ENCODE measurements around the gene CDK13.

Gene CDK13

DNA sequence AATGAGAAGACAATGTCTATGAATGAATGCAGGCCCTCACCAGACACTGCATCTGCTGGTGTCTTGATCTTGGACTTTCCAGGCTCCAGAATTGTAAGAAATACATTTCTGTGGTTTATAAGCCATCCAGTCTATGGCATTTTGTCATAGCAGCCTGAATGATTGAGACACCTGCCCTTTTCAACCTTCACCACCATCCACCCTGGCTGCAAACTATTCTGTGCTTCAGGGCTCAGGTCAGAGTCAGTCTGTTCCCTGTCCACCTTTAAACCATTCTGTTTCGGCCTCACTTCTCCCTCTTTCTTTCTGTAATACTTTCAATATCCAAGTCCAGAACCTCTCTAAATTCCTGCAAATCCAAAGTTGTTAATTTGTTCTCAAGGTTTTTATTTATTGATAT is 15.9 kb upstream of the CDK13 start:
- Mint-ChIP-seq H3K4me3 (no peak overlapping the region), H3K9me3 (no peaks in the 10 kb centered on the region), H3K27me3 (ENCODE audit: low read depth) (peaks cover 14% of the 10 kb centered on the region), H3K27ac (no peak overlapping the region), H3K36me3 (ENCODE audit: low read depth) (no peaks in the 10 kb centered on the region), H3K4me1 (ENCODE audit: low read depth) (no peaks in the 10 kb centered on the region)

DNA sequence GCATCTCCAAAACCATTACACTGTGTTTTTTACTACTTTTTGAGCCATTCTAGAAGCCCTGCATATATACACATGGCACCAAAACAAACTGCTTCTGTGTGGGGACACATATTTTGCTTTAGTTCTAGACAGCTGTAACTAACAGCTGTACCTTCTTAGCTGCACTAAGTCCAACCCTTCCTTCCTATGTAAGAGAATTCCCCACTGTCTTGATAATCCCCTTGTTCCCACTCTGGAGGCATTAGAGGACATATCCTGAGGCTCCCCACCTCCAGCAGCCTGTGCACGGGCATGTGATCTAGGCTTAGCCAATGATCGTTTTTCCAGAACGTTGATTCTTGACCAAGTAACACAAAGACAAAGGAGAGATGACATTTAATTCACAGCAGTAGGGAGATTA is 13.3 kb upstream of the CDK13 start:
- Mint-ChIP-seq H3K36me3 (ENCODE audit: low read depth) (no peaks in the 10 kb centered on the region), H3K4me3 (no peak overlapping the region), H3K27ac (no peak overlapping the region), H3K27me3 (ENCODE audit: low read depth) (peaks cover 14% of the 10 kb centered on the region), H3K4me1 (ENCODE audit: low read depth) (no peaks in the 10 kb centered on the region), H3K9me3 (no peaks in the 10 kb centered on the region)

DNA sequence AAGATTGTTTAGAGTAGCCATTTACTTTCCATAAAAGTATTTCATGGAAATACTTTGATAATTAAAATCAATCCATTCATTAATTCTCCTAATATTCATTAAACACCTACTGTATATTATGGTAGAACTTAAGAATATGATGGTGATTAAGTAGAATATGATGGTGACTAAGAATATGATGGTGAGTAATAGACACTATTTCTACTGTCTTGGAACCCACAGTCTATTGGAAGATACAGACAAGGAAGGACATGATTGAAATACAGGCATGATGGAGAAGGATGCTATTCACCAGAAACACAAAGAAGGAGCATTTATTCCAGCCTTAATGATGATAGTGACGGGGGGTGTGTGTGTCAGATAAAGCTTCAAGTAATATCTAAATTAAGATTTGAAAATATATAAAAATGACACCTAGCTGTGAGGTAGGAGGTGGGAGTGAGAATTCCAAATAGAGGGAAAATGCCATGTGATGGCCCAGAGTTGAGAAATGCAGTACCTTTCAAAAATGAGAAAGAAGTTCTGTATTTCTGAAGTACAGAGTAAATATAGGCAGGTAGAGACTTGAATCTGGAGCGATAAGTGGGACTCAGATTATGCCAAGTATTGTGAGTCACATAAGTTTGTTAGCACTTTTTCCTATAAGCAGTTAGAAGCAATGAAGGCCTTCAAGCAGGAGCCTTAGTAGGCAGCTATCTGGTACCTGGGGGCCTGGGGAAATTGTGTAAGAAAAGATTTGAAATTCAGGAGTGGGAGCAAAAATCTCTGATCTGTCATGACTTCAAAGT is 12.5 kb upstream of the CDK13 start:
- Mint-ChIP-seq H3K9me3 (no peaks in the 10 kb centered on the region), H3K4me1 (ENCODE audit: low read depth) (no peaks in the 10 kb centered on the region), H3K36me3 (ENCODE audit: low read depth) (no peaks in the 10 kb centered on the region), H3K4me3 (no peak overlapping the region), H3K27ac (no peak overlapping the region), H3K27me3 (ENCODE audit: low read depth) (peaks cover 16% of the 10 kb centered on the region)

DNA sequence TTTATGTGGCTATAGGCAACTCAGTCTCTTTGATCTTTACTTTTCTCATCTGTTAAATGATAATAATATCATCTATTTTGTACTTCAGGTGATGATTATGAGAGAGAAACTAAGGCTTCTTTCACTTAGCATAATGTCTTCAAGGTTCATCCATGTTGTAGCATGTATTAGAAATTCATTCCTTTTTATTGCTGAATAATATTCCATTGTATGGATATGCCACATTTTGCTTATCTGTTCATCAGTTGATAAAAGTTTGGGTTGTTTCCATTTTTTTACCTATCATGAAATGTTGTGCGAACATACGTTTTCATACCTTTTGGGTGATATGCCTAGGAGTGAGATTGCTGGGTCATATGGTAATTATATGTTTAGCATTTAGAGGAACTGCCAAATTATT is 7.2 kb upstream of the CDK13 start:
- peaks cover 5% of the 10 kb centered on the region for H3K4me1 Mint-ChIP-seq (ENCODE audit: low read depth)
- peaks cover 3% of the 10 kb centered on the region for H3K27me3 Mint-ChIP-seq (ENCODE audit: low read depth)
- no peak overlapping the region for H3K27ac Mint-ChIP-seq
- H3K9me3 Mint-ChIP-seq = no peaks in the 10 kb centered on the region
- no peaks in the 10 kb centered on the region for H3K36me3 Mint-ChIP-seq (ENCODE audit: low read depth)
- H3K4me3 Mint-ChIP-seq = no peak overlapping the region

DNA sequence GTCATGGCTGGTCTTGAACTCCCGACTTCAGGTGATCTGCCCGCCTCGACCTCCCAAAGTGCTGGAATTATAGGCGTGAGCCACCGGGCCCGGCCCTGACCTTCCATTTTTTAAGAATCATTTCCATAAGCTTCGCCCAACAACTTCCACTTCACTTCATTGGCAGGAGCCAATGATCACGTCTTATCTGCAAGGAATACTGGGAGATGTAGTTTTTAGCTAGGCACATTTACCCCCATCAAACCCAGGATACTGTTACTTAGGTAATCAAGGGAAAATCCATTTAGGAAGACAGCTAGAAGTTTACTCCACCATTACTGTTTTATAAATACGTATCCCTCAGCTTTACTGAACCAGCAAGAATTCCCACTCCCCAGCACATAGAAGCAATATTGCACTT is 3.4 kb upstream of the CDK13 start:
- Mint-ChIP-seq H3K4me3 (no peak overlapping the region), H3K9me3 (no peaks in the 10 kb centered on the region), H3K4me1 (ENCODE audit: low read depth) (peaks cover 18% of the 10 kb centered on the region), H3K27ac (no peak overlapping the region), H3K36me3 (ENCODE audit: low read depth) (peaks cover 3% of the 10 kb centered on the region), H3K27me3 (ENCODE audit: low read depth) (peaks cover 5% of the 10 kb centered on the region)

DNA sequence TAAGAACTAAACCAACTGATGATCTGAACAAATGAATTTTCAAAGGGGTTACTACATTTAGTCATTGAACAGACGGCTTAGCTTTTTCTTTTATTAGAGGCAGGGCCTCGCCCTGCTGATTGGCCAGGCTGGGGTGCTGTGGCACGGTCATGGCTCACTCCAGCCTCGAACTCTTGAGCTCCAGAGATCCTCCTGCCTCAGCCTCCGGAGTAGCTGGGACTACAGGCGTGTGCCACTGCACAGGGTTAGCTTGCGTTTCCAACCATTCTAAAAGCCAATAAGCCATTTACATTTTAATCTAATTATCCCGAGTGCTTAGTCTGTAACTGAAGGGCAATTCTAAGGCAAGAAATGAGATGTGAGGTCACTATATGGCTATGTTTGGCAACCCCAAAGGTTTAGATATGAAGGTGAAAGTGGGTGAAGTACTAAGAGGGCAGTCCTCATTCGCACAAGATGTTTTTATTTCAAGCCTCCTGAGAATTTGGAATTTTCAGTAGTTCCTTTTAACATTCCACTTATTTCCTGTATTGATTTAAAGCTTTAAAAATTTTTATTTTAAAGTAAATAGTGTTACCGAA is 1.6 kb upstream of the CDK13 start:
- peaks cover 9% of the 10 kb centered on the region for H3K36me3 Mint-ChIP-seq (ENCODE audit: low read depth)
- H3K4me1 Mint-ChIP-seq (ENCODE audit: low read depth) = peaks cover 28% of the 10 kb centered on the region
- H3K4me3 Mint-ChIP-seq = peak overlapping the region; percentile 96
- peaks cover 3% of the 10 kb centered on the region for H3K27me3 Mint-ChIP-seq (ENCODE audit: low read depth)
- H3K27ac Mint-ChIP-seq = peak overlapping the region; percentile 99
- no peaks in the 10 kb centered on the region for H3K9me3 Mint-ChIP-seq

DNA sequence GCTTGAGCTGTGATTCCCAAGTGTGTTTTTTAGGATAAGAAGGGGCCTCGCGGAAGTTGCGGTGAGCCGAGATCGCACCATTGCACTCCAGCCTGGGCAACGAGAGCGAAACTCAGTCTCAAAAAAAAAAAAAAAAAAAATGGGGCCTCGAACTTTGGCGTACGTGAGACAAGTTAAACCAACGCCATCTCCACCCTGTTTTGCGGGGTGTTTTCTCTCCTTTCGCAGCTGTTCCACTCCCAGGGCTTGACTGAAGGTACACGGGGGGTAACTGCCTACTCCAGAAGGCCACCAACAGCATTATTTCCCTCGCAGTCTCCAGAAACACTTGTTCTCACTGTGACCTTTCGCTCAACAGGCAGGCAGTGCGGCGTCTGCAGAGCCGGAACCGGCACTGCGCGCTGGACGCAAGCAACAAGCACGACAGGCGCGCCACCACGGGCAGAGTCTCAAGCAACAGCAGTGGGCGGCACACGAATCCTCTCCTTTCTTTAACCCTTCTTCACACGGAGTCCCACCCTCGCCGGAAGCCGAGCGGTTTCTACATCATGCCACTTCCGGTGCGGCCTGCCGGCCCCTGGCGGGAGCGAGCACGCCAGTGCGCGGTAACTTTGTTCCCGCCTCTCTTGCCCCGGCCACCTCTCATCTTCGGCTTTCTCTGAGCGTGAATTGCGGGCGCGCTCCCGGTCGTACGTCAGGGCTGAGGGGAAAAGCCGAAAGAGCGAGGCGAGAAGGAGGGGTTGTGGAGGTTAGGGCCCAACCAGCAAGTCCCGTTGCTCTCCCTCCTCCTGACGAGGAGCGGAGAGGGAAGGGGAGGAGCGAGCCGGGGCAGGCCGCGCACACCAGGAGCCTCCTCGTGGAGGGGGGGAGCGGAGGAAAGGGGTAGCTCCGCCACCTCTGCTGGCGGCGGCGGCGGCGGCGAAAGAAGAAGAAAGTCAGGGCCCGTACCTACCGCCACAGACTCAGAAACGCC is 814 bp upstream of the CDK13 start:
- Mint-ChIP-seq H3K27ac (peak overlapping the region; percentile 99), H3K36me3 (ENCODE audit: low read depth) (peaks cover 9% of the 10 kb centered on the region), H3K4me3 (peak overlapping the region; percentile 96), H3K9me3 (no peaks in the 10 kb centered on the region), H3K4me1 (ENCODE audit: low read depth) (peaks cover 31% of the 10 kb centered on the region), H3K27me3 (ENCODE audit: low read depth) (peaks cover 3% of the 10 kb centered on the region)

DNA sequence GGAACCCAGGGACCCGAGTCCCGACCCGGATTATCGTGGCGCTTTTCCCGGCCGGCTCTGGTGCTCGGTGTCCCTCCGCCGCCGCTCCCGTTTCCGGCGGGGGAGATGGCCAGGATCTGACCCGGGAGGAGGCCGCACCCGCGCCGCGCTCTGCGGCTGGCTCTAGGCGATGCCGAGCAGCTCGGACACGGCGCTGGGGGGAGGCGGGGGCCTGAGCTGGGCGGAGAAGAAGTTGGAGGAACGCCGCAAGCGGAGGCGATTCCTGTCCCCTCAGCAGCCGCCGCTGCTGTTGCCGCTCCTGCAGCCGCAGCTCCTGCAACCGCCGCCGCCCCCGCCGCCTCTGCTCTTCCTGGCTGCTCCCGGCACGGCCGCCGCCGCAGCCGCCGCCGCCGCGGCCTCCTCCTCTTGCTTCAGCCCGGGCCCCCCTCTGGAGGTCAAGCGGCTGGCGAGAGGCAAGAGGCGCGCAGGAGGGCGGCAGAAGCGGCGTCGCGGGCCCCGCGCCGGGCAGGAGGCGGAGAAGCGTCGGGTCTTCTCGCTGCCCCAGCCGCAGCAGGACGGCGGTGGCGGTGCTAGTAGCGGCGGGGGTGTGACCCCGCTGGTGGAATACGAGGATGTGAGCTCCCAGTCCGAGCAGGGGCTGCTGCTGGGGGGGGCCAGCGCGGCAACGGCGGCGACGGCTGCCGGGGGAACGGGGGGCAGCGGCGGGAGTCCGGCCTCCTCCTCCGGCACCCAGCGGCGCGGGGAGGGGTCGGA is 593 bp downstream of the CDK13 start:
- H3K9me3 Mint-ChIP-seq = no peaks in the 10 kb centered on the region
- peaks cover 36% of the 10 kb centered on the region for H3K4me1 Mint-ChIP-seq (ENCODE audit: low read depth)
- H3K4me3 Mint-ChIP-seq = peak overlapping the region; percentile 96
- peaks cover 3% of the 10 kb centered on the region for H3K27me3 Mint-ChIP-seq (ENCODE audit: low read depth)
- peak overlapping the region; percentile 99 for H3K27ac Mint-ChIP-seq
- peaks cover 12% of the 10 kb centered on the region for H3K36me3 Mint-ChIP-seq (ENCODE audit: low read depth)

DNA sequence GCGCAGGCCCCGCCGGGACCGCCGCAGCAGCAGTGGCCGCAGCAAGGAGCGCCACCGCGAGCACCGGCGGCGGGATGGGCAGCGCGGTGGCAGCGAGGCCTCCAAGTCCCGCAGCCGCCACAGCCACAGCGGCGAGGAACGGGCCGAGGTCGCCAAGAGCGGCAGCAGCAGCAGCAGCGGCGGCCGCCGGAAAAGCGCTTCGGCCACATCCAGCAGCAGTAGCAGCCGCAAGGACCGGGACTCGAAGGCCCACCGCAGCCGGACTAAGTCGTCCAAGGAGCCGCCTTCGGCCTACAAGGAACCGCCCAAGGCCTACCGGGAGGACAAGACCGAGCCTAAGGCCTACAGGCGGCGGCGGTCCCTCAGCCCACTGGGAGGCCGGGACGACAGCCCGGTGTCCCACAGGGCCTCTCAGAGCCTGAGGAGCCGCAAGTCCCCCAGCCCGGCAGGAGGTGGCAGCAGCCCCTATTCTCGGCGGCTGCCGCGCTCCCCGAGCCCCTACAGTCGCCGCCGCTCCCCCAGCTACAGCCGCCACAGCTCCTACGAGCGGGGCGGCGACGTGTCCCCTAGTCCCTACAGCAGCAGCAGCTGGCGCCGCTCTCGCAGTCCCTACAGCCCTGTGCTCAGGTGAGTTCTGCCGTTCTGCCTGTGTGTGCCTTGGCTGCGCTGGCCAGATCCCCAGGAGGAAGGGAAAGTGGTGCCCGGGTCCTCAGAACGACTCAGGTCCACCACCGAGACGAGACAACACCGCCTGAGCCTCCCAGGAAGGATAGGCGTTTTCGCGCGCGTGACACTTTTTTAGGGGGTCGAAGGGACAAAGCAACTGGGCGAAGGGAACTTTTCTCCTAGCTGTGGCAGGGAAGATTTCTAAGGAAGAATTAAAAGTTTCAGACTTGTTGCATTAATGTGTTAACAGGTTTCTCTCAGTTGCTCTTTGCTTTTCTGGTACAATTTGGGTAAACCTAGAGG is 1.5 kb downstream of the CDK13 start:
- Mint-ChIP-seq H3K4me3 (peak overlapping the region; percentile 97), H3K27me3 (ENCODE audit: low read depth) (peaks cover 3% of the 10 kb centered on the region), H3K27ac (peak overlapping the region; percentile 91), H3K4me1 (ENCODE audit: low read depth) (peaks cover 39% of the 10 kb centered on the region), H3K36me3 (ENCODE audit: low read depth) (peaks cover 14% of the 10 kb centered on the region), H3K9me3 (no peaks in the 10 kb centered on the region)

DNA sequence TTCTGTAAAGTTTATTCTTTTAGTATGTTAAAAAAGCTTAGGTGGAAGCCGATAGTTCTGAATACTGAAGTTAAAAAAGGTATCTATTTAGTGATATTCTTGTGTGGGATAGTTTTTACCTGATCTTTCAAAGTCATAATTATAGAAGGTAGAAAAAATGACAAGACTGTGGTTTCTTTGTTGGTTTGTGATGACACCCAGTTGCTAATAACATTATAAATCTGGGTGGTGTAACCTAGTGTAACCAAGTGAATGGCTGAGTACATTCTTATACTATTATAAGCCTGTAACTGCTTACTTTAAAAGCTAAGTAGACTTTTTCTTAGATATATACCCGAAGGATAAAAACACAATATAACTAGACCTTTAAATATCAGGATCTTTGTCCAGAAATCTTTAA is 2.3 kb downstream of the CDK13 start:
- H3K4me1 Mint-ChIP-seq (ENCODE audit: low read depth) = peaks cover 45% of the 10 kb centered on the region
- peaks cover 3% of the 10 kb centered on the region for H3K27me3 Mint-ChIP-seq (ENCODE audit: low read depth)
- H3K9me3 Mint-ChIP-seq = no peaks in the 10 kb centered on the region
- peak overlapping the region; percentile 91 for H3K27ac Mint-ChIP-seq
- peak overlapping the region; percentile 97 for H3K4me3 Mint-ChIP-seq
- peaks cover 18% of the 10 kb centered on the region for H3K36me3 Mint-ChIP-seq (ENCODE audit: low read depth)

DNA sequence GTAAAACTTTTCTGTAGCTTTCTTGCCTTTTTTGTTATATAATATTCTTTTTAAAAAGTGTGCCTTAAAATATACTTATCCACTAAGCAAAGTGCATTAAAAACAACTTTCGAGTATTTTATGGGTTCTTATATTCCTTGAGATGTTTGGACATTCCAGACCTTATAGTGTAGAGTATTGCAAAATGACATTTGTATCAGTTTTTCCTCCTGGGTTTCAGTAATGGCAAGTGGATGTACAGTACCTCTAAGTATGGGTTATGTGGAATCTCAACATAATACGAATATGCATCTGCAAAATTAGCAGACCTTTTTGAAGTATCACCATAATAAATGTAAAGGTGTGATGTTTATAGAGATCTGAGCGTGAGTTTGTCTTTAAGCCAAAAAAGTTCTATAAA is 2.7 kb downstream of the CDK13 start:
- H3K36me3 Mint-ChIP-seq (ENCODE audit: low read depth) = peaks cover 18% of the 10 kb centered on the region
- H3K27me3 Mint-ChIP-seq (ENCODE audit: low read depth) = peaks cover 3% of the 10 kb centered on the region
- peak overlapping the region; percentile 77 for H3K27ac Mint-ChIP-seq
- H3K9me3 Mint-ChIP-seq = no peaks in the 10 kb centered on the region
- H3K4me3 Mint-ChIP-seq = peak overlapping the region; percentile 90
- H3K4me1 Mint-ChIP-seq (ENCODE audit: low read depth) = peaks cover 43% of the 10 kb centered on the region

DNA sequence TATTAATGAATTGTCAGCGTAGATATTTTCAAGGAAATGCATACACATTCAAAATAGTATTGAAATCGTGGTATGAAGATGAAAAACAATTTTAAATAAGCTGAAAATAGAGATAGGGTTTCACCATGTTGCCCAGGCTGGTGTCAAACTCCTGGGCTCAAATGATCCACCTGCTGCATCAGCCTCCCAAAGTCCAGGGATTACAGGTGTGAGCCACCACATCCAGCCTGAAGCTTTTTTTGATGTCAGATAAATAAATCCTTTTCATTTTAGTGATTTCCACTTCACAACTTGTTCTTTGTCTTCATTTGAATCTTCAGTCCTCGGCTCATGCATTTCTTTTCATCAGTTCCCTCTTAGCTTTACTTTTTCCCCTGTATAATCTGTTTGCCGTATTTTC is 4.6 kb downstream of the CDK13 start:
- Mint-ChIP-seq H3K4me3 (peak overlapping the region; percentile 3), H3K27ac (no peak overlapping the region), H3K9me3 (no peaks in the 10 kb centered on the region), H3K4me1 (ENCODE audit: low read depth) (peaks cover 33% of the 10 kb centered on the region), H3K36me3 (ENCODE audit: low read depth) (peaks cover 16% of the 10 kb centered on the region), H3K27me3 (ENCODE audit: low read depth) (no peaks in the 10 kb centered on the region)

DNA sequence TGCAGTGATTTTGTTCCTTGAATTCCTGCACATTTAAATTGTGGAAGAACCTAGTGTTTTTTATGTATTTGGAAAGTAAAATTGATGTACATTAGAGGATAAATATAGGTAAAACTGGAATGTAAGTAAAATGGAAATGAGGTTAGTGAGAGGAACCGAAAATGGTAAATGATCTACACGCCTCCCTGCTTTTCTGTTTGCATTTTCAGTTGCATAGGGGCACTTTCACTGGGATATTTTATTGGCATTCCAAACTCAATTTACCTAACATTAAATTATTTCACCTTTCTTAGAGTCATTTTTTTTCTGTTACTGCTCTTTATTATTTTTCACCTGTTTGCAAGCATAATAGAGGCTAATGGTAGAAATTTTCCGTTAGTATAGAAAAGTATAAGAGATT is 8.0 kb downstream of the CDK13 start:
- no peaks in the 10 kb centered on the region for H3K27me3 Mint-ChIP-seq (ENCODE audit: low read depth)
- H3K4me3 Mint-ChIP-seq = no peak overlapping the region
- H3K9me3 Mint-ChIP-seq = peaks cover 6% of the 10 kb centered on the region
- H3K4me1 Mint-ChIP-seq (ENCODE audit: low read depth) = peaks cover 28% of the 10 kb centered on the region
- no peak overlapping the region for H3K27ac Mint-ChIP-seq
- peaks cover 26% of the 10 kb centered on the region for H3K36me3 Mint-ChIP-seq (ENCODE audit: low read depth)
